HG03469 (cell line): Measurements from ENCODE around the gene KCNJ4.
"Not testable (repeated sequence)": the region's sequence is repeated elsewhere in the genome, so short reads cannot be mapped to it uniquely, and the experiment has no call there.

Experiments used
- ATAC-seq: cut with Tn5 transposase; IDR thresholded peaks from one replicate; pipeline ENCODE4 v1.9.1; 2021; ENCODE audit warnings: mild to moderate bottlenecking, moderate library complexity, moderate number of reproducible peaks; ENCODE audit not compliant: unreplicated experiment

The KCNJ4 gene

DNA sequence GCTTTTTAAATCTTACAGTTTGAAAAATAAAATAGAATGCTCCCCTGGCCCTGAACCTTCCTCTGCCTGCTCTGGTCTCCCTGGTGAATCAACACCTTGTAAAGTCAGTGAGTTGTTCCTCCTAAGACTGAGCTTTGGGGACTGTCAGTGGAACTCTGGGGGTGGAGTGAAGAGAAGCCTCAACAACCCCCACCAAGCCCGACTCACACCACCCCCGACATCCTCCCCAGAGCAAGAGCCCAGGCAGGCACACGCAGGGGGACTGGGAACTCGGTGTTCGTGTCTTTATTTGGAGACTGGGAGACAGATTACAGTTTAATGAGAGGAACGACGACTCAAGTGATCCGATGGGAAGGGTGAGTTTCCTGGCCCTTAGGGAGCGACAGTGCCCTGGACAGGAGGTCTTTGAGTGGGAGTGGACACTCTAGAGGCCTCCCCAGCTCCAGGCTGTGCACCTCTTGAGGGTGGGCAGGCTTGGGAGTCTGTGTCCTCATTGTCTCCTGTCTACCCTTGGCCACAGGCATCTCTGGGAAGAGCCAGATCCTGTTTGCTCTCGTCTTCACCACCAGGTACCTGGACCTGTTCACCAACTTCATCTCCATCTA lies 19.1 kb upstream of the KCNJ4 start:
- no peak for ATAC-seq

DNA sequence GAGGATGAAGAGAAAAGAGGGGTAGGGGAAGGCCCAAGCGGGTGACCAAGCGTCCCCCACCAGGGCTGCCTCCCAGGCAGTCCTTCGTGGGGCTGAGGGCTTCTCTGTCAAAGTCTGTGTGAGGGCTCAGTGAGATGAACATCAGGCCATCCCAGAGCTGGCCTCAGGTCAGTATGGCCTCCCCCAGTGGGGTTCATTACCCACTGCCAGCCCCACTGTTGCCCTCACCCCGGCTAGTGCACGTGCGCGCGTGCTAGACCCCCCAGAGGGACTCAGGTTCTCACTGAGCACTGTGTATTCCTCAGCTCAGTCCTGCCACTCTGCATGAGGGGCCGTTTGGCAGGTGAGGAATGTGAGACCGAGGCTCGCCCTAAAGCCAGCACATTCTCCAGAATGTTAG lies 16.2 kb upstream of the KCNJ4 start:
- no peak for ATAC-seq

- ATAC-seq = not testable (repeated sequence)
Measured at GRCh38 chr22:38470179-38470578, 15.2 kb upstream of the KCNJ4 start.

- no peak for ATAC-seq
Measured at GRCh38 chr22:38469306-38469781, 14.3 kb upstream of the KCNJ4 start.

- no peak for ATAC-seq
Measured at GRCh38 chr22:38468443-38469305, 13.7 kb upstream of the KCNJ4 start.

DNA sequence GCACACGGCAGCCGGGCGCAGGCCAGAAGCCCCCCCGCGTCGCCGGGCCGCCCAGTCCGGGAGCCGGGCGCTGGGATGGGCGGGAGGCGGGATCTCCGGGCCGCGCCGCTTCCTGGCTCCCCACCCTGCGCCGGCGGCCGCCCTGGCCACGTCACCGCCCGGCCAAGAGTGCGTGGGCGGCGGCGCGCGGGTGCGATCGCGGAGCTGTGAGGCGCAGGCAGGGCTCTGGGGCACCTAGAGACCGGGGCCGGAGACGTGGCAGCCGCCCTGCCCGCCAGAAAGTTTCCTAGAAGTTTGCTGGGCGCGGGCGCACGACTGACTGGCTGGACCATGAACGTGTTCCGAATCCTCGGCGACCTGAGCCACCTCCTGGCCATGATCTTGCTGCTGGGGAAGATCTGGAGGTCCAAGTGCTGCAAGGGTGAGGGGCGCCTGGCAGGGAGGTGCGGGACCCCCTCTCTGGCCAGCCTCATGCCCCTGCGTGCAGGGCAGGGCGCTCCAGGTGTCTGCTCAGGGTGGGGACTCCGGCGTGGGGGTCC lies 13.0 kb upstream of the KCNJ4 start, which contains the start of gene KDELR3:
Gene KDELR3, plus strand, starts transcription at position 193 of the 539 bp plus-strand sequence. Its CDS starts 138 bp downstream, at position 331.
- ATAC-seq = no peak

DNA sequence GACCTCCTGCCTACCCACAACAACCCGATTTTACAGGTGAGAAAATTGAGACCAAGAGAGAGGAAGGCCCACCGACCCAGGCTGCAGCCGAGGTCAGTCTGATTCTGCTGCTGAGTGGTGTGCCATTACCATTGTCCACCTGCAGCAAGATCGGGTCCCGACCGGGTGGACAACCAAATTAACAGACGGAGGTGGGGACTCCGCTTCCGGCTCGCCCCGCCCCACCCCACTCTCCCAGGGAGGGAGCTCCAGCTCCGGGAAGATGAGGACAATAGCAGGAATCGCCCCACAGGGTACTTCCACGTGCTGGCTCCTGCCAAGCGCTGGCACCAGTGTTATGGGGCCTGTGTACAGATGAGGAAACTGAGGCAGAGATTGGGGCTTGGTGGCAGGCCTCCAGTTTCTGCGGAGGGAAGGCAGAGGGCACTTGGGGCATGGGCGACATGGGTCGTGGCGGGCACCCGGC lies 12.5 kb upstream of the KCNJ4 start:
- no peak for ATAC-seq

DNA sequence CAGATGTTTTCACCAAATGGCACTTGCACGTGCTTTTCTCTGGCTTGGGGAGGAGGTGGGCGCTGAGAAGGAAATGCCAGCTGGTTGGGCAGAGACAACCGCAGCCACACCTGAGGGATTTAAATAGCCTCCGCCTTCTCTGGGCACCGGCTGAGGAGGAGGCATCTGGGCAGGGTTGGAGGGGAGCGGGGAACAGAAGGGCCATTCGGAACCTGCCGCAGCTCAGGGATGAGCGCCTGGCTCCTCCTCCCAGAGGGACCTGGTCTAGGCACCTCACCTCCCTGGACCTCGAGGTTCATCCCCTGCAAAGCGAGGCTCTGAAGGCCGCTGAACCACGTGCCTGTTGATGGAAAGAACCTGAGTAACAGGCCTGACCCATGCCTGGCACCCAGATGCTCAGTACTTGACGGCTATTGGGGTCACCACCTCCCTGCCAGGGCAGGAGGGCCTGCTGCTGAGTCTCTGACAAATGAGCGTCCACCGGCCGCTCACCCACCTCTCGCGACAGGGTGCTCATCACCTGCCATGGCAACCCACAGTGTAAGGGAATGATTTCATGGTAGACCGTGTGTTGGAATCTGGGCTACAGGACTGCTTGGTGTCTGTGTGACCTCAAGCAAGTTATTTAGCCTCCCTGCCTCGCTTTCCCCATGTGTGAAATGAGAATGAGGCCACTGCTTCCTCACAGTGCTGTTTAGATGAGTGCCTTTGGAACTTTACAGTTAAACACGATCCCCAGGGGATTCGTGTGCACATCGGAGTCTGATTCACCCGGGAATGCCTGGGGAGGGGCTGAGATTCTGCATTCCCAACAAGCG lies 10.9 kb upstream of the KCNJ4 start:
- no peak for ATAC-seq

GRCh38 chr22:38464992-38465672 lies 10.1 kb upstream of the KCNJ4 start:
- ATAC-seq = no peak

- ATAC-seq = no peak
Measured at GRCh38 chr22:38462960-38463784, 8.2 kb upstream of the KCNJ4 start.

DNA sequence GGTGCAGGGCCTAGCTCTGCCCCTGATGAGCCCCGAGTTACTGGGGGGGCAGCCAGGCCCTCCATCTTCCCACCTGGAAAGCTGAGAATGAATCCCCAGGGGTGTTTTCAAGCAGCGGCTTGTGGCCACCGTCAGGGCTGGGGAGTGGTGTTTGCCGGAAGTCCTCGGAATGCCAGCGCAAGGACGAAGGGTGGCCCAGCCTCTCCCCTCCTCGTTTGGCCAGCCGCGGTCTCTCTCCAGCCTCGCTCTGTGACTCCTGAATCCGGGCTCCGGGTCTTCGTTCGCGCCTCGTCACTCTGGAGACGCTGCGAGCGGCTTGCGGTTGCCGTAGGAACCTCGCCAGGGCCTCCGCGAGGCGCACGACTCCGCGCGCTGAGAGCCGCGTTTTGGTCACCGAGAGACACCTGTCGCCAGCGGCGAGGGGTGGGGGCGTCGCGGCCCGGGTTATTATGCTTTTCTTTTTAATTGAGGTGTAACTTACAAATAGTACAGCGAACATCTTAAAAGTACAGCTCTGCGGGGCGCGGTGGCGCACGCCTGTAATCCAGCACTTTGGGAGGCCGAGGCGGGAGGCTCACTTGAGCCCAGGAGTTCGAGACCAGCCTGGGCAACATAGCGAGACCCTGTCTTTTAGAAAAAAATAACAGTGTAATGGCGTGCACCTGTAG lies 6.5 kb upstream of the KCNJ4 start:
- no peak for ATAC-seq

- ATAC-seq = no peak
Measured at GRCh38 chr22:38461057-38461413, 6.0 kb upstream of the KCNJ4 start.

GRCh38 chr22:38460426-38460840 lies 5.4 kb upstream of the KCNJ4 start:
- no peak for ATAC-seq

DNA sequence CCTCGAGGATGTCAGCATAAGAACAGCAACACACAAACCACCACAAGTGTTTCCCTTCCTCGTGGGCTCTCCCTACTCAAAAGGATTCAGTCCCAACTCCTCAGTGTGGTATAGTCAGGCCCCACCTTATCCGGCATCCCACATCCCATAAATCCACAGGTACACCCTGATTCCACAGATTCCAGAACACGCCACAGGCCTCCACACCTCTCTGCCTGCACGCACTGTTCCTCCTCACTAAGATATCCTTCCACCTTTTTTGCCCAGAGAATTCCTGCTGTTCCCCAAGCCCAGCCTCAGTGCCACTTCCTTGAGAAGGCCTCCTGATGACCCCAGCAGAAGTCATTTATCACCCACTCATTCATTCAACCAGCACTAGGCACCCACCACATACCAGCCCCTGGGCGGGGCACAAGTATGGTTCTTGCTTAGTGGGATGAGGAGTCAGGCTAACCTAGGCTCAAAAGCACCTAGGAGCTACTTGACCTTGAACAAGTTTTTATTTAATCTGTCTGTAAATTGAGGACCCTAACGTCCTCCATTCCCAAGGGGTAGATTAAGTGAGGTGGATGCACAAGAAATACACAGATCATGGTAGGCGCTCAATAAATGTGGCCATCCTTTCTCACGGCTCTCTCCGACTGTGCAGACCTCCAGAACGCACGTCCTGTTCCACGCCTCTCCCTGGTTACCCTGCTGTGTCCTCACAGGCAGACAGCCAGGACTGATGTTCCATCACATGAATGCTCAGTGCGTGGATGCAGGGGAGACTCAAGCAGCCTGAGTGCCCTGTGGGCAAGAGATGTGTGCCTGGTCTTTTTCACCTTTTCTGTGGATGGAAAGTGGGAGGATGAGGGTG lies 2.1 kb upstream of the KCNJ4 start:
- ATAC-seq = no peak

GRCh38 chr22:38456272-38456835 lies 1.4 kb upstream of the KCNJ4 start:
- no peak for ATAC-seq

DNA sequence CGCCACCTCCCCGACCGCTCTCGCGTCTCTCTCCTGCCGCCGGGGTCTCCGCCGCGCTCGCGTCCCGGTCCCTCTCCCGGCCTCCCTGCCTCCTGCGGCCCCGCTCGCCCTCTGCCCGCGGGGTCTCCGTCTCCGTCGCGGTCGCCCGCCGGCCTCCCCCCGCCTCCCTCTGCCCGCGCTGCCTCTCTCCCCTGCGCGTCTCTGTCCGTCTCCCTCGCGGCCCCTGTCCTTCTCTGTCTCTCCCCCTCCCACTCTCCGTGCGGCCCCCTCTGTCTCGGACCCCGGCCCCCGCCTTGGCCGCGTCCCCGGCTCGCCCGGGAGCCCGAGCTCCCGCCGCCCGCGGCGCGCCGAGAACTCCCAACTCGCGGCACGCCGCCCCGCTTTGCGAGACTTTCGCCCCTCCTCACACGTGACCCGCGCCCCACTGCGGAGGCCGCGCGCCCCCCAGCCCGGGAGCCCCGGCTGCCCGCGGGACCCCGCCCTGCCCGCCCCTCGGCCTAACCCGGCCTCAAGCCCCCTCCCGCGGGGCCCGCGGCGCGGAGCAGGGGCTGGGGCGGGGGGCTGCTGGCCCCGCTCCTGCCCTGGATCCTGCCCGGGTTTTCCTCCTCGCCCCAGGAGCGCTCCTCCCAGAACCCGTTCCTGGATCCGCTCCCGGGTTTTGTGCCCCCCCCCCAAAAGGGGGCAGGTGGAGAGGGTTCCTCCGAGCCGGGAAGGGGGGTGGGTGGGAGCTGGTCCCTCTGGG lies 702 bp upstream of the KCNJ4 start:
- ATAC-seq = no peak
